CD14-positive monocyte (primary cell): ENCODE data around the gene PAX8. TPM values are rescaled to one million over a fixed set of nuclear protein-coding genes. Genes with fewer than 3 reads are reported as not detected.

Source experiments
- DNase-seq, 3 donors: peaks; one replicate each; pipeline ENCODE4 v3.0.0-alpha.2; 2011 to 2022
- H2AFZ ChIP-seq: 2 replicates; pipeline ENCODE4 v1.6.0; 2012; ENCODE audit warnings: mild to moderate bottlenecking, low read depth, low read length, inconsistent platforms; ENCODE audit not compliant: insufficient read depth, poor library complexity, severe bottlenecking
- H3K27ac ChIP-seq, 2 donors: 1 replicate in 1 of 2; 2 replicates in 1 of 2; pipeline ENCODE4 v1.5.1; 2012 to 2013; ENCODE audit warnings: low read length in 2 of 2, control low read depth in 1 of 2, inconsistent platforms in 1 of 2, low read depth in 1 of 2, mild to moderate bottlenecking in 1 of 2
- H3K27me3 ChIP-seq, 2 donors: one replicate each; pipeline versions ENCODE4 v1.6.0 to v1.6.1; 2011 to 2013; ENCODE audit warnings: low read length in 2 of 2; ENCODE audit not compliant: control insufficient read depth in 2 of 2, insufficient read depth in 2 of 2
- H3K36me3 ChIP-seq, 2 donors: replicated peaks in 1 of 2; 1 replicate in 1 of 2; 2 replicates in 1 of 2; pipeline versions ENCODE4 v1.5.1 to v1.6.1; 2012 to 2013; ENCODE audit warnings: low read length in 2 of 2, control low read depth in 1 of 2, inconsistent platforms in 1 of 2, mild to moderate bottlenecking in 1 of 2; ENCODE audit not compliant: insufficient read depth in 2 of 2, control insufficient read depth in 1 of 2
- H3K4me1 ChIP-seq, 2 donors: 1 replicate in 1 of 2; 2 replicates in 1 of 2; pipeline versions ENCODE4 v1.5.1 to v1.6.1; 2012 to 2013; ENCODE audit warnings: low read length in 2 of 2, control low read depth in 1 of 2, inconsistent platforms in 1 of 2, mild to moderate bottlenecking in 1 of 2, moderate library complexity in 1 of 2; ENCODE audit not compliant: insufficient read depth in 2 of 2, control insufficient read depth in 1 of 2
- H3K4me2 ChIP-seq: replicated peaks from 2 replicates; pipeline ENCODE3; 2012; ENCODE audit warnings: low read length, moderate library complexity, mild to moderate bottlenecking; ENCODE audit not compliant: poor library complexity, severe bottlenecking; ENCODE audit errors: extremely low read depth
- H3K4me3 ChIP-seq, 3 experiments: fragments of 200-600 bp in 1 of 3; sonication (generic) in 1 of 3; replicated peaks in 1 of 3; 1 replicate in 2 of 3; 2 replicates in 1 of 3; pipeline ENCODE4 v1.5.1; 2011 to 2013; ENCODE audit warnings: low read length in 3 of 3, mild to moderate bottlenecking in 3 of 3, control low read depth in 2 of 3, low read depth in 2 of 3, inconsistent platforms in 1 of 3, moderate library complexity in 1 of 3
- H3K79me2 ChIP-seq: 2 replicates; pipeline ENCODE4 v1.6.0; 2012; ENCODE audit warnings: mild to moderate bottlenecking, control low read depth, inconsistent platforms, low read length, moderate library complexity; ENCODE audit not compliant: insufficient read depth
- H3K9ac ChIP-seq: 2 replicates; pipeline ENCODE4 v1.6.0; 2017; ENCODE audit warnings: low read length, mild to moderate bottlenecking; ENCODE audit not compliant: insufficient read depth, poor library complexity, severe bottlenecking
- H3K9me3 ChIP-seq, 2 donors: replicated peaks in 1 of 2; 1 replicate in 1 of 2; 2 replicates in 1 of 2; pipeline versions ENCODE4 v1.5.1 to v1.6.1; 2012 to 2013; ENCODE audit warnings: low read length in 2 of 2, control low read depth in 1 of 2; ENCODE audit not compliant: control insufficient read depth in 1 of 2, insufficient read depth in 1 of 2
- H4K20me1 ChIP-seq: 2 replicates; pipeline ENCODE4 v1.6.0; 2012; ENCODE audit warnings: mild to moderate bottlenecking, low read length, control low read depth, moderate library complexity; ENCODE audit not compliant: insufficient read depth
- H3K27ac Mint-ChIP-seq, 7 donors: one replicate each; pipeline ENCODE4 v1.8.0; 2020; ENCODE audit warnings: mild to moderate bottlenecking in 7 of 7, mixed read lengths in 7 of 7, moderate library complexity in 6 of 7, inconsistent platforms in 2 of 7
- H3K27me3 Mint-ChIP-seq, 3 donors: one replicate each; pipeline ENCODE4 v1.8.0; 2021 to 2022; ENCODE audit warnings: low read depth in 3 of 3, mild to moderate bottlenecking in 3 of 3, mixed read lengths in 3 of 3, moderate library complexity in 3 of 3, inconsistent platforms in 1 of 3
- H3K36me3 Mint-ChIP-seq, 2 donors: one replicate each; pipeline ENCODE4 v1.8.0; 2020; ENCODE audit warnings: mixed read lengths in 2 of 2, inconsistent platforms in 1 of 2, mild to moderate bottlenecking in 1 of 2
- H3K4me1 Mint-ChIP-seq: one replicate; pipeline ENCODE4 v1.8.0; 2020; ENCODE audit warnings: mild to moderate bottlenecking, mixed read lengths
- H3K4me3 Mint-ChIP-seq, 2 donors: one replicate each; pipeline ENCODE4 v1.8.0; 2020; ENCODE audit warnings: mild to moderate bottlenecking in 2 of 2, mixed read lengths in 2 of 2, moderate library complexity in 1 of 2
- H3K9me3 Mint-ChIP-seq, 7 donors: one replicate each; pipeline ENCODE4 v1.8.0; 2020 to 2022; ENCODE audit warnings: mixed read lengths in 7 of 7, mild to moderate bottlenecking in 6 of 7, moderate library complexity in 6 of 7, inconsistent platforms in 2 of 7
- CTCF ChIP-seq: fragments of 200-600 bp; IDR thresholded peaks from one replicate; pipeline ENCODE4 v1.8.0; 2022; ENCODE audit warnings: antibody characterized with exemption, mild to moderate bottlenecking
- WGBS: methylation state at CpG from one replicate; pipeline ENCODE4 v1.1.5; 2013; ENCODE audit warnings: missing lambda C conversion rate; ENCODE audit not compliant: insufficient coverage; 5-methylcytosine and 5-hydroxymethylcytosine counted together
- intact Hi-C, 2 donors: fragments of 100-400 bp; cut with micrococcal nuclease; formaldehyde crosslinking; loops; one replicate each; pipeline versions ENCODE4 v1.15.0 to v1.15.1; 2023
- polyA plus RNA-seq, 3 donors: library from polyadenylated mRNA; depleted of rRNA in 1 of 3; unstranded in 2 of 3; stranded (reverse) in 1 of 3; fragments of 300-500 nt in 2 of 3; fragments of >200 nt in 1 of 3; fragmentation: Illumina TruSeq in 2 of 3; gene quantifications; 1 replicate in 2 of 3; 2 replicates in 1 of 3; pipeline ENCODE4 v1.2.3, GENCODE V29; 2012 to 2021

PAX8 gene
- polyA plus RNA-seq, 3 donors: 0.26 to 0.47 (median 0.36) TPM

GRCh38 chr2:113215056-113215455, 63.7 kb downstream of the PAX8 start:
- H3K9ac ChIP-seq: no peak overlapping the region
- Mint-ChIP-seq H3K27me3 (peaks cover 0 to 9% (median 8%) of the 10 kb centered on the region in 3 donors), H3K4me1 (peaks cover 56% of the 10 kb centered on the region), H3K9me3 (peaks cover 0 to 1% (median 0%) of the 10 kb centered on the region in 7 donors), H3K4me3 (no peak overlapping the region), H3K36me3 (peaks cover 2 to 3% of the 10 kb centered on the region in 2 donors), H3K27ac (peak overlapping the region in 1 of 7 donors; percentile 21)
- no peaks in the 10 kb centered on the region for H3K36me3 ChIP-seq
- intact Hi-C loops: no loop called here
- TF ChIP-seq CTCF: no peak
- no peak overlapping the region for H3K4me2 ChIP-seq
- no peak overlapping the region for H2AFZ ChIP-seq
- H3K79me2 ChIP-seq: no peaks in the 10 kb centered on the region
- 100% methylated on average over 1 of the region's 2 CpGs for WGBS
- no peak for DNase-seq
- H3K27me3 ChIP-seq: no peaks in the 10 kb centered on the region
- peaks cover 51 to 53% of the 10 kb centered on the region in 2 donors for H3K4me1 ChIP-seq
- H3K27ac ChIP-seq: no peak overlapping the region
- H3K9me3 ChIP-seq: no peaks in the 10 kb centered on the region
- no peak overlapping the region for H3K4me3 ChIP-seq
- no peaks in the 10 kb centered on the region for H4K20me1 ChIP-seq

- intact Hi-C loops: no loop called here
- H3K27ac ChIP-seq: no peak overlapping the region
- H3K4me2 ChIP-seq: no peak overlapping the region
- WGBS: no CpG with 5 or more reads among the region's 4 CpGs
- no peaks in the 10 kb centered on the region for H3K36me3 ChIP-seq
- peaks cover 42 to 44% of the 10 kb centered on the region in 2 donors for H3K4me1 ChIP-seq
- H3K79me2 ChIP-seq: no peaks in the 10 kb centered on the region
- H3K4me3 ChIP-seq: no peak overlapping the region
- no peaks in the 10 kb centered on the region for H3K27me3 ChIP-seq
- peaks cover 48% of the 10 kb centered on the region for H3K4me1 Mint-ChIP-seq
- peaks cover 2 to 3% of the 10 kb centered on the region in 2 donors for H3K36me3 Mint-ChIP-seq
- H3K27me3 Mint-ChIP-seq: peaks cover 0 to 9% (median 5%) of the 10 kb centered on the region in 3 donors
- no peaks in the 10 kb centered on the region for H3K9me3 ChIP-seq
- H4K20me1 ChIP-seq: no peaks in the 10 kb centered on the region
- peak overlapping the region in 1 of 7 donors; percentile 24 for H3K27ac Mint-ChIP-seq
- H3K9ac ChIP-seq: no peak overlapping the region
- no peak overlapping the region for H2AFZ ChIP-seq
- H3K9me3 Mint-ChIP-seq: peaks cover 0 to 1% (median 0%) of the 10 kb centered on the region in 7 donors
- TF ChIP-seq CTCF: no peak
- no peak for DNase-seq
- no peak overlapping the region for H3K4me3 Mint-ChIP-seq
Measured at GRCh38 chr2:113214141-113214540, 64.6 kb downstream of the PAX8 start.
